Measurements from ENCODE around the gene SLC66A3.

DNA sequence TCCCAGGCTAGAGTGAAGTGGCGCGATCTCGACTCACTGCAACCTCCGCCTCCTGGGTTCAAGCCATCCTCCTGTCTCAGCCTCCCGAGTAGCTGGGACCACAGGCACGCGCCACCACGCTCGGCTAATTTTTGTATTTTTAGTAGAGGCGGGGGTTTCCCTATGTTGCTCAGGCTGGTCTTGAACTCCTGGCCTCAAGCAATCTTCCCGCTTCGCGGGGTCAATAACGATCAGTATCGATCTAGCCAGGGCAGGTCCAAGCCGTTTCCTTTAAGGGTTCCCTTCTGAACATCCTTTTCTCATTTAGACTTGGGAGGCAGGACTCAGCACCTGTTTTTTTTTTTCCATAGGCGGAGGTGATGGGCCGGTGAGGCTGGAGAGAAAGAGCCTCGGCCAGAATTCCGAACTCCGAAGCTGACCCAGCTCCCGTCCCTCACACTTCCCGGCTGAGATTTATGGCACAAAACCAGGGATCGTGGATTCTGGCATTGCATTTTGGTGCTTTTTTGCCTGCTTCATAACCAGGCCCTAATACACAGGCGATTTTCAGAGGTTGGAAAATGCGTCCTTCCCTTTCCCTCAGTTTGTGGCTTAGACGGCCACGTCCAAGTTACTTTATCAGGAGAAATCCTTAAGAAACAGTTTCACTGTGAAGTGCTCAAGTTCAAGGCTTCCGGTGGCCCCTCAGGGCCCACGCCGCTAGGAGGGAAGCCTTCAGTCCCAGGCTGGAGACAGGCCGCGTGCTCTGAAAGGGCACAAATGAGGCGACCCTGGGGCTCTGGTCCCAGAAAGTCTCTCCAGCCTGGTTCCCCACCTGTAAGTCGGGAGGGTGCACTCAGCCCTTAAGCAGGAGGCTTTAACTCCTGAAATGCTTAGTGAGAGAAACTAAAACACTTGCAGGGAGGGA is 998 bp upstream of the SLC66A3 start:
- TF ChIP-seq, protein P1, sequence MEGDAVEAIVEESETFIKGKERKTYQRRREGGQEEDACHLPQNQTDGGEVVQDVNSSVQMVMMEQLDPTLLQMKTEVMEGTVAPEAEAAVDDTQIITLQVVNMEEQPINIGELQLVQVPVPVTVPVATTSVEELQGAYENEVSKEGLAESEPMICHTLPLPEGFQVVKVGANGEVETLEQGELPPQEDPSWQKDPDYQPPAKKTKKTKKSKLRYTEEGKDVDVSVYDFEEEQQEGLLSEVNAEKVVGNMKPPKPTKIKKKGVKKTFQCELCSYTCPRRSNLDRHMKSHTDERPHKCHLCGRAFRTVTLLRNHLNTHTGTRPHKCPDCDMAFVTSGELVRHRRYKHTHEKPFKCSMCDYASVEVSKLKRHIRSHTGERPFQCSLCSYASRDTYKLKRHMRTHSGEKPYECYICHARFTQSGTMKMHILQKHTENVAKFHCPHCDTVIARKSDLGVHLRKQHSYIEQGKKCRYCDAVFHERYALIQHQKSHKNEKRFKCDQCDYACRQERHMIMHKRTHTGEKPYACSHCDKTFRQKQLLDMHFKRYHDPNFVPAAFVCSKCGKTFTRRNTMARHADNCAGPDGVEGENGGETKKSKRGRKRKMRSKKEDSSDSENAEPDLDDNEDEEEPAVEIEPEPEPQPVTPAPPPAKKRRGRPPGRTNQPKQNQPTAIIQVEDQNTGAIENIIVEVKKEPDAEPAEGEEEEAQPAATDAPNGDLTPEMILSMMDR (IDR thresholded peaks at IDR 0.05 in 8 of 11, conservative IDR thresholded peaks at IDR 0.05 in 3 of 11) = no peak
- no peak for TF ChIP-seq POLR2AphosphoS5 (IDR thresholded peaks at IDR 0.05)

Measured in spleen (tissue), 7 donors.